Transverse colon (tissue), 4 donors: ENCODE measurements around the gene ITPR2. TPM values are rescaled to one million over a fixed set of nuclear protein-coding genes. Genes with fewer than 3 reads are reported as not detected.

Source experiments
- DNase-seq: peaks from one replicate; pipeline ENCODE4 v3.0.0-alpha.2; 2019
- H3K27ac ChIP-seq, 4 donors: fragments of 200-600 bp; sonication (generic); 2 replicates each; pipeline ENCODE4 v1.5.1; 2016 to 2018; ENCODE audit warnings: inconsistent platforms in 4 of 4
- H3K27me3 ChIP-seq: fragments of 200-600 bp; sonication (generic); 2 replicates; pipeline ENCODE4 v1.5.1; 2017; ENCODE audit warnings: inconsistent platforms
- H3K36me3 ChIP-seq, 4 donors: fragments of 200-600 bp; sonication (generic); 2 replicates each; pipeline ENCODE4 v1.5.1; 2017 to 2019; ENCODE audit warnings: inconsistent platforms in 4 of 4
- H3K4me1 ChIP-seq, 4 donors: fragments of 200-600 bp; sonication (generic); 2 replicates each; pipeline ENCODE4 v1.5.1; 2017 to 2020; ENCODE audit warnings: inconsistent platforms in 4 of 4
- H3K4me3 ChIP-seq, 4 donors: fragments of 200-600 bp; sonication (generic); 1 replicate in 1 of 4; 2 replicates in 3 of 4; pipeline versions ENCODE4 v1.5.1 to v1.6.1; 2017 to 2019; ENCODE audit warnings: inconsistent platforms in 4 of 4
- H3K9me3 ChIP-seq, 2 donors: fragments of 200-600 bp; sonication (generic); 2 replicates each; pipeline ENCODE4 v1.5.1; 2017 to 2019; ENCODE audit warnings: inconsistent platforms in 2 of 2
- CTCF ChIP-seq, 5 experiments: fragments of 200-600 bp in 3 of 5; fragments of 450-650 bp in 2 of 5; sonication (generic) in 3 of 5; IDR thresholded peaks; 1 replicate in 2 of 5; 2 replicates in 3 of 5; pipeline ENCODE4 v1.5.1; 2016 to 2017; ENCODE audit warnings: antibody characterized with exemption in 5 of 5, inconsistent platforms in 3 of 5, mild to moderate bottlenecking in 2 of 5, moderate library complexity in 1 of 5
- EP300 ChIP-seq: sonication (generic); formaldehyde crosslinking; IDR thresholded peaks from one replicate; pipeline ENCODE4 v1.6.1; 2017; ENCODE audit warnings: antibody characterized with exemption, low read depth
- POLR2A ChIP-seq: fragments of 450-650 bp; IDR thresholded peaks from one replicate; pipeline ENCODE4 v1.6.1; 2016; ENCODE audit warnings: antibody characterized with exemption, mild to moderate bottlenecking, moderate library complexity
- POLR2AphosphoS5 ChIP-seq, 3 donors: sonication (generic); formaldehyde crosslinking; IDR thresholded peaks; one replicate each; pipeline ENCODE4 v1.6.1; 2016; ENCODE audit warnings: antibody characterized with exemption in 3 of 3
- WGBS, 2 donors: methylation state at CpG; one replicate each; pipeline ENCODE4 v1.1.5; 2018; ENCODE audit warnings: low coverage in 1 of 2; 5-methylcytosine and 5-hydroxymethylcytosine counted together
- in situ Hi-C, 4 donors: fragments of 200-750 bp; cut with MboI; loops; one replicate each; pipeline versions ENCODE4 v1.15.0 to v1.15.1; 2017; ENCODE audit warnings: low sequenced_read_pairs in 3 of 4, low pct_ligation_motif_present in 1 of 4, low pct_unique_long_range_greater_than_20kb in 1 of 4
- intact Hi-C: fragments of 100-400 bp; cut with DNase I; formaldehyde crosslinking; loops from one replicate; pipeline ENCODE4 v1.15.1; 2023; ENCODE audit warnings: low total_unique reads
- total RNA-seq, 4 donors: library from RNA; depleted of rRNA; stranded (reverse); fragments of >200 nt; gene quantifications; one replicate each; pipeline ENCODE4 v1.1.0, GENCODE V29; 2016

ITPR2 gene
- total RNA-seq, 4 donors from 2014 or later: 29.8 to 60.5 (median 41.2) TPM

DNA sequence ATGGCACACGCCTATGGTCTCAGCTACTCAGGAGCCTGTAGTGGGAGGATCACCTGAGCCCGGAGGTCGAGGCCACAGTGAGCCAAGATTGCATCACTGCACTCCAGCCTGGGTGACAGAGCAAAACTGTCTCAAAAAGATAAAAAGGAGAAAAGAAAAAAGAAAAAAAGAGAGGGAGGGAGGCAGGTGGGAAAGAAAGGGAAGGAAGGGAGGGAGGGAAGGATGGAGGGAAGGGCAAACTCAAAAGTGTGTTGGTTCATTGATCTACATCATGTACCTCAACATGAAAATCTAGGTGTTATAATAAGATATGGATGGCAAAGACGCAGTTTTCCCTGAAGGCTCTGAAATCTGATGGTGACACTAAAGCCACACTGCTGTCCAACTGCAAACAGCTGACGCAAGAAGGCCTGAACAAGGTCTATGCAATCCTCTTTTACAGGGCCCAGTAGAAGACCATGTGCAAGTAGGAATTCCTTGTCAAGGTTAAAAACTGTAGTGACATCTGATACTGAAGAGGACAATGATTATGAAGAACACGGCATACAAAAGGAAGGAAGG lies 143.6 kb downstream of the ITPR2 start:
- TF ChIP-seq POLR2A (no peak), POLR2AphosphoS5 (IDR thresholded peaks at IDR 0.05) (no peak), CTCF (IDR thresholded peaks at IDR 0.05) (no peak), EP300 (no peak)
- Histone ChIP-seq H3K9me3 (no peaks in the 10 kb centered on the region), H3K4me1 (no peaks in the 10 kb centered on the region), H3K36me3 (peaks cover 0 to 4% (median 0%) of the 10 kb centered on the region in 4 donors), H3K27me3 (no peaks in the 10 kb centered on the region), H3K27ac (no peak overlapping the region), H3K4me3 (no peak overlapping the region)
- no peak for DNase-seq
- intact Hi-C loops (no loop called here), in situ Hi-C loops (loop anchor here in 1 of 4 donors (25.0 kb wide), 1 partner anchor 98 kb away; no protein-coding TSS in a partner anchor)
- 76 to 100% methylated on average over 3 to 6 of the region's 6 CpGs for WGBS, 2 donors

DNA sequence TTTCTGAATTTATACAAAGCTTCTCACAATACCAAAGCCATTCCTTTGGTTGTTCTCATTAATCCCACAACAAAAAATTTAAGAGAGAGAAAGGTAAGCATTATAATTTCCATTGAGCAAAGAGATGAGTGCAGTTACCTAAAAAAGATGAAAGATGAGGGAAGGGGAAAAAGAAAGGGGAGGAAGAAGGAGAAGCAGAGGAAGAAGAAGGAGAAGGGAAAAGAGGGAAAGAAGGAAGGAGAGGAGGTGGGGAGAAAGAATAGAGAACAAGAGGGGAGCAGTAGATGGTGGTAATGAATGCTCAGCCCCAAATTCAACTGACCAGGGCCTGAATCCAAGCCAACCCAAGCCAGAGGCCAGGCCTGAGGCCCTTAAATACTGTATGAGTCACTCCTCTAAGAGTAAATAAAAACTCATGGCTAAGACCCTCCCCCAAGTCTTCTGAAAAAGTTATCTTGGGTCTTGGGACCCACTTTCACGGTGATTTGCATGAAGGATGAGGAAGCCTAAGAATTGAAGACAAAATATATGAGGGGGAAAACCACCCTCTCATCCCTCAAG lies 144.6 kb downstream of the ITPR2 start:
- H3K9me3 ChIP-seq: no peaks in the 10 kb centered on the region
- H3K36me3 ChIP-seq: peaks cover 0 to 13% (median 4%) of the 10 kb centered on the region in 4 donors
- DNase-seq: no peak
- H3K4me1 ChIP-seq: no peaks in the 10 kb centered on the region
- no peaks in the 10 kb centered on the region for H3K27me3 ChIP-seq
- intact Hi-C loops (no loop called here), in situ Hi-C loops (loop anchor here in 1 of 4 donors (25.0 kb wide), 1 partner anchor 99 kb away; no protein-coding TSS in a partner anchor)
- WGBS, 2 donors: 95 to 100% methylated on average over 1 of the region's 1 CpG
- no peak overlapping the region for H3K27ac ChIP-seq
- no peak overlapping the region for H3K4me3 ChIP-seq
- TF ChIP-seq POLR2AphosphoS5 (IDR thresholded peaks at IDR 0.05): no peak
- TF ChIP-seq EP300: no peak
- TF ChIP-seq POLR2A: no peak
- no peak for TF ChIP-seq CTCF (IDR thresholded peaks at IDR 0.05)

- peaks cover 0 to 15% (median 5%) of the 10 kb centered on the region in 4 donors for H3K36me3 ChIP-seq
- DNase-seq: no peak
- 57 to 72% methylated on average over 3 to 4 of the region's 4 CpGs for WGBS, 2 donors
- no peaks in the 10 kb centered on the region for H3K4me1 ChIP-seq
- H3K4me3 ChIP-seq: no peak overlapping the region
- in situ Hi-C loops: loop anchor here in 1 of 4 donors (25.0 kb wide), 1 partner anchor 101 kb away; no protein-coding TSS in a partner anchor
- no peak for TF ChIP-seq CTCF (IDR thresholded peaks at IDR 0.05)
- no peak for TF ChIP-seq POLR2AphosphoS5 (IDR thresholded peaks at IDR 0.05)
- TF ChIP-seq POLR2A: no peak
- no peak for TF ChIP-seq EP300
- no peak overlapping the region for H3K27ac ChIP-seq
- H3K9me3 ChIP-seq: no peaks in the 10 kb centered on the region
- H3K27me3 ChIP-seq: no peaks in the 10 kb centered on the region
- intact Hi-C loops: no loop called here
Observed at GRCh38 chr12:26686408-26686807, 146.6 kb downstream of the ITPR2 start.

DNA sequence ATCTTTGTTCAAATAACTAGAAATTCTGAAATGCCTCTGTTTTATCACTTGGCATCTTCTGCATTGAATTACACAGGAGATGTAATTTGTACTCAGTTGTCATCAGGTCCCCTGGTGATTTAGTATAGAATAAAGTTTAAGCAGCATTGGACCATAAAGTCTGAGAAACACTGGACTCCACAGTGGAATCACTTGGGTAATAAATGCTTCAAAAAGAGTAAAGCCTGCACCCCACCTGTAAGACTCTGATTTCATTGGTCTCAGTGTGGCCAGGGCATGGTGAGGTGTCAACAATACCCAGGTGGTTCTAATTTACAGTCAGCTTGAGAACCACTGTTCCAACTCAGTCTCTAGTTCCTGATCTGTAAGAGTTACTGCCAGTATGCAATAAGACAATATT lies 148.9 kb downstream of the ITPR2 start:
- Histone ChIP-seq H3K4me3 (no peak overlapping the region), H3K36me3 (peaks cover 0 to 15% (median 5%) of the 10 kb centered on the region in 4 donors), H3K9me3 (no peaks in the 10 kb centered on the region), H3K27ac (no peak overlapping the region), H3K27me3 (no peaks in the 10 kb centered on the region), H3K4me1 (peaks cover 0 to 9% (median under 1%) of the 10 kb centered on the region in 4 donors)
- intact Hi-C loops: no loop called here
- in situ Hi-C loops: loop anchor here in 1 of 4 donors (25.0 kb wide), 1 partner anchor 103 kb away; no protein-coding TSS in a partner anchor
- TF ChIP-seq EP300: no peak
- TF ChIP-seq CTCF (IDR thresholded peaks at IDR 0.05): no peak
- TF ChIP-seq POLR2A: no peak
- TF ChIP-seq POLR2AphosphoS5 (IDR thresholded peaks at IDR 0.05): no peak
- DNase-seq: no peak
